IMR-90 (cell line): Measurements from ENCODE around the gene RXFP2. TPM values are rescaled to one million over a fixed set of nuclear protein-coding genes. Genes with fewer than 3 reads are reported as not detected.

Experiments used
- ATAC-seq: fragments of 200-7000 bp; cut with Tn5 transposase; 2 replicates; pipeline ENCODE4 v1.9.1; 2020; ENCODE audit warnings: low read depth, mild to moderate bottlenecking, moderate library complexity
- BruUV-seq: library from RNA; stranded (reverse); fragments of 400-500 nt; replicated peaks from 2 replicates; lab custom pipeline; 2021; lab: Mats Ljungman, UMichigan
- CTCF ChIA-PET: fragments of 300-600 bp; formaldehyde crosslinking; extraction: SDS; loops from one replicate; lab custom pipeline; 2021; ENCODE audit warnings: antibody characterized with exemption; lab: Yijun Ruan, JAX
- POLR2A ChIA-PET: fragments of 300-600 bp; sonication (Branson Sonifier 250); formaldehyde crosslinking; loops from one replicate; lab custom pipeline; 2022; ENCODE audit warnings: antibody characterized with exemption; ENCODE audit not compliant: unreplicated experiment; lab: Charles Lee
- DNase-seq: peaks from one replicate; pipeline ENCODE4 v3.0.0; 2013
- H2AFZ ChIP-seq: replicated peaks from 2 replicates; pipeline ENCODE3; 2013; ENCODE audit warnings: low read length, mild to moderate bottlenecking; ENCODE audit not compliant: poor library complexity
- H2AK5ac ChIP-seq: 2 replicates; pipeline ENCODE4 v1.6.1; 2013; ENCODE audit warnings: low read depth, low read length, inconsistent platforms
- H2AK9ac ChIP-seq: replicated peaks from 2 replicates; pipeline ENCODE3; 2013; ENCODE audit warnings: mild to moderate bottlenecking, low read depth, low read length, moderate library complexity; ENCODE audit not compliant: poor library complexity
- H2BK120ac ChIP-seq: 2 replicates; pipeline ENCODE4 v1.6.1; 2013; ENCODE audit warnings: low read depth, low read length, inconsistent platforms
- H2BK15ac ChIP-seq: 3 replicates; pipeline ENCODE4 v1.6.1; 2013; ENCODE audit warnings: low read depth, low read length, inconsistent platforms
- H2BK20ac ChIP-seq: 2 replicates; pipeline ENCODE4 v1.6.1; 2013; ENCODE audit warnings: low read depth, mild to moderate bottlenecking, inconsistent platforms, low read length, moderate library complexity
- H2BK5ac ChIP-seq: 2 replicates; pipeline ENCODE4 v1.6.1; 2013; ENCODE audit warnings: mild to moderate bottlenecking, low read depth, low read length, inconsistent platforms; ENCODE audit not compliant: poor library complexity, severe bottlenecking
- H3K14ac ChIP-seq: replicated peaks from 2 replicates; pipeline ENCODE4 v1.6.1; 2013; ENCODE audit warnings: low read depth, low read length, inconsistent platforms
- H3K18ac ChIP-seq: 2 replicates; pipeline ENCODE4 v1.6.1; 2013; ENCODE audit warnings: low read depth, low read length, control low read depth
- H3K23ac ChIP-seq: 2 replicates; pipeline ENCODE4 v1.6.1; 2013; ENCODE audit warnings: low read depth, low read length, inconsistent platforms
- H3K27ac ChIP-seq: 2 replicates; pipeline ENCODE4 v1.5.1; 2013; ENCODE audit warnings: mild to moderate bottlenecking, control low read depth, low read length; ENCODE audit not compliant: insufficient read depth
- H3K27me3 ChIP-seq: 2 replicates; pipeline ENCODE4 v1.6.1; 2013; ENCODE audit warnings: low read length; ENCODE audit not compliant: control insufficient read depth, insufficient read depth
- H3K36me3 ChIP-seq: 2 replicates; pipeline ENCODE4 v1.6.1; 2013; ENCODE audit warnings: low read length, mixed read lengths; ENCODE audit not compliant: control insufficient read depth, insufficient read depth
- H3K4ac ChIP-seq: 2 replicates; pipeline ENCODE4 v1.6.1; 2013; ENCODE audit warnings: low read depth, low read length, inconsistent platforms
- H3K4me1 ChIP-seq: 2 replicates; pipeline ENCODE4 v1.6.1; 2013; ENCODE audit warnings: low read length, mixed read lengths; ENCODE audit not compliant: control insufficient read depth, insufficient read depth
- H3K4me2 ChIP-seq: 2 replicates; pipeline ENCODE4 v1.6.1; 2013; ENCODE audit warnings: low read depth, mild to moderate bottlenecking, control low read depth, low read length, moderate library complexity
- H3K4me3 ChIP-seq: 2 replicates; pipeline ENCODE4 v1.5.1; 2013; ENCODE audit warnings: low read depth, mild to moderate bottlenecking, control low read depth, low read length, moderate library complexity; ENCODE audit not compliant: insufficient read depth
- H3K56ac ChIP-seq: 2 replicates; pipeline ENCODE4 v1.6.1; 2013; ENCODE audit warnings: low read length, inconsistent platforms; ENCODE audit not compliant: insufficient read depth; ENCODE audit errors: extremely low read depth
- H3K79me1 ChIP-seq, 2 experiments: 2 replicates each; pipeline ENCODE4 v1.6.1; 2013; ENCODE audit warnings: low read length in 2 of 2, inconsistent platforms in 1 of 2, low read depth in 1 of 2
- H3K9ac ChIP-seq: 2 replicates; pipeline ENCODE4 v1.6.1; 2013; ENCODE audit warnings: low read depth, low read length, control low read depth
- H3K9me1 ChIP-seq: 2 replicates; pipeline ENCODE4 v1.6.1; 2013; ENCODE audit warnings: low read length, inconsistent platforms; ENCODE audit not compliant: insufficient read depth
- H3K9me3 ChIP-seq: 2 replicates; pipeline ENCODE4 v1.6.1; 2013; ENCODE audit warnings: low read length; ENCODE audit not compliant: control insufficient read depth, insufficient read depth
- H4K20me1 ChIP-seq: 2 replicates; pipeline ENCODE4 v1.6.1; 2013; ENCODE audit warnings: low read length, inconsistent platforms; ENCODE audit not compliant: insufficient read depth
- H4K5ac ChIP-seq: 2 replicates; pipeline ENCODE4 v1.6.1; 2013; ENCODE audit warnings: mild to moderate bottlenecking, low read depth, low read length, control low read depth
- H4K8ac ChIP-seq, 2 experiments: 2 replicates each; pipeline ENCODE4 v1.6.1; 2013; ENCODE audit warnings: low read depth in 2 of 2, low read length in 2 of 2, control low read depth in 1 of 2, inconsistent platforms in 1 of 2
- H4K91ac ChIP-seq: 2 replicates; pipeline ENCODE4 v1.6.1; 2013; ENCODE audit warnings: low read depth, low read length, inconsistent platforms; ENCODE audit not compliant: insufficient read depth
- BHLHE40 ChIP-seq: fragments of 150-350 bp; IDR thresholded peaks from 2 replicates; pipeline ENCODE4 v1.6.1; 2016; ENCODE audit warnings: mild to moderate bottlenecking, low read depth, low read length
- CEBPB ChIP-seq: IDR thresholded peaks from 2 replicates; pipeline ENCODE4 v1.6.1; 2012; ENCODE audit warnings: low read depth, low read length, improper control_type of control experiment
- CHD1 ChIP-seq: IDR thresholded peaks from 2 replicates; pipeline ENCODE4 v1.6.1; 2012; ENCODE audit warnings: low read depth, low read length, improper control_type of control experiment
- FOS ChIP-seq: fragments of 150-350 bp; IDR thresholded peaks from 2 replicates; pipeline ENCODE4 v1.6.1; 2016; ENCODE audit warnings: low read depth, low read length
- MAFK ChIP-seq: IDR thresholded peaks from 2 replicates; pipeline ENCODE4 v1.6.1; 2012; ENCODE audit warnings: low read depth, low read length, improper control_type of control experiment
- MAZ ChIP-seq: IDR thresholded peaks from 2 replicates; pipeline ENCODE4 v1.6.1; 2012; ENCODE audit warnings: low read depth, mild to moderate bottlenecking, low read length, improper control_type of control experiment, moderate library complexity, borderline replicate concordance
- MXI1 ChIP-seq: IDR thresholded peaks from 2 replicates; pipeline ENCODE4 v1.6.1; 2012; ENCODE audit warnings: low read depth, mild to moderate bottlenecking, low read length, moderate library complexity, borderline replicate concordance
- NFE2L2 ChIP-seq: fragments of 150-350 bp; IDR thresholded peaks from 2 replicates; pipeline ENCODE4 v1.6.1; 2016; ENCODE audit warnings: low read depth, mild to moderate bottlenecking, low read length
- POLR2A ChIP-seq: IDR thresholded peaks from 2 replicates; pipeline ENCODE4 v1.6.1; 2012; ENCODE audit warnings: mild to moderate bottlenecking, low read depth, low read length
- RAD21 ChIP-seq: IDR thresholded peaks from 2 replicates; pipeline ENCODE4 v1.6.1; 2012; ENCODE audit warnings: low read length, improper control_type of control experiment
- RCOR1 ChIP-seq: IDR thresholded peaks from 2 replicates; pipeline ENCODE4 v1.6.1; 2012; ENCODE audit warnings: mild to moderate bottlenecking, low read length, improper control_type of control experiment; ENCODE audit not compliant: insufficient replicate concordance
- RFX5 ChIP-seq: IDR thresholded peaks from 2 replicates; pipeline ENCODE4 v1.8.0; 2012; ENCODE audit warnings: low read depth, mild to moderate bottlenecking, low read length, moderate library complexity
- SMC3 ChIP-seq: fragments of 150-350 bp; IDR thresholded peaks from 2 replicates; pipeline ENCODE4 v1.6.1; 2016; ENCODE audit warnings: low read depth, mild to moderate bottlenecking, antibody characterized with exemption, low read length, moderate library complexity
- WGBS, 2 experiments: methylation state at CpG; one replicate each; pipeline versions ENCODE4 v1.1.5 to v1.1.7; 2013; ENCODE audit warnings: missing lambda C conversion rate in 2 of 2; ENCODE audit not compliant: insufficient read length in 1 of 2; ENCODE audit errors: extremely low coverage in 2 of 2; 5-methylcytosine and 5-hydroxymethylcytosine counted together
- dilution Hi-C: fragments of 300-500 bp; cut with HindIII; formaldehyde crosslinking; loops from one replicate; pipeline ENCODE4 v1.14.3; 2018; ENCODE audit warnings: low sequenced_read_pairs; ENCODE audit not compliant: unreplicated experiment
- in situ Hi-C: fragments of 300-500 bp; cut with MboI; formaldehyde crosslinking; loops from 3 replicates; pipeline ENCODE4 v1.14.3; 2019; ENCODE audit warnings: low sequenced_read_pairs, inconsistent platforms, mixed read lengths
- intact Hi-C: fragments of 100-400 bp; cut with micrococcal nuclease; formaldehyde crosslinking; loops from 2 replicates; pipeline ENCODE4 v1.10.0; 2022
- polyA plus RNA-seq, 3 experiments: library from polyadenylated mRNA; depleted of rRNA; stranded (reverse); fragments of >200 nt; gene quantifications; 2 replicates each; pipeline ENCODE4 v1.2.3, GENCODE V29; 2012; ENCODE audit warnings: low replicate concordance in 1 of 3
- total RNA-seq: library from RNA; depleted of rRNA; stranded (reverse); fragments of >200 nt; gene quantifications from 2 replicates; pipeline ENCODE4 v1.2.3, GENCODE V29; 2012
- TF ChIP-seq, protein P1 (sequence below): fragments of 150-350 bp; IDR thresholded peaks from 2 replicates; pipeline ENCODE4 v1.6.1; 2017; ENCODE audit warnings: mild to moderate bottlenecking, antibody characterized with exemption, low read length, low read depth
- TF ChIP-seq, protein P2 (sequence below): conservative IDR thresholded peaks from 2 replicates; pipeline ENCODE4 v1.5.1; 2012; ENCODE audit warnings: mild to moderate bottlenecking, low read depth, low read length, improper control_type of control experiment
- TF ChIP-seq, protein P3 (sequence below): fragments of 150-350 bp; IDR thresholded peaks from 2 replicates; pipeline ENCODE4 v1.6.1; 2016; ENCODE audit warnings: low read depth, mild to moderate bottlenecking, low read length, moderate library complexity, borderline replicate concordance

The RXFP2 gene
- total and polyA plus RNA-seq, 2 of the 4 experiments (the other 2 are of a cell fraction) = not detected

GRCh38 chr13:31815361-31816144 is 76.2 kb downstream of the RXFP2 start:
- H2BK120ac ChIP-seq = no peak overlapping the region
- H3K23ac ChIP-seq = no peak overlapping the region
- H2BK15ac ChIP-seq = no peak overlapping the region
- H3K36me3 ChIP-seq = no peaks in the 10 kb centered on the region
- no peak overlapping the region for H4K91ac ChIP-seq
- WGBS, 2 experiments = no CpG with 5 or more reads among the region's 1 CpG
- H3K4me2 ChIP-seq = no peak overlapping the region
- ChIA-PET CTCF (no interaction called here), POLR2A (no interaction called here)
- no peak overlapping the region for H2AK9ac ChIP-seq
- no peak overlapping the region for H3K18ac ChIP-seq
- no peak overlapping the region for H3K4me3 ChIP-seq
- no peak for ATAC-seq
- H2AFZ ChIP-seq = no peak overlapping the region
- no peaks in the 10 kb centered on the region for H3K9me1 ChIP-seq
- no peaks in the 10 kb centered on the region for H4K20me1 ChIP-seq
- TF ChIP-seq, protein P1, sequence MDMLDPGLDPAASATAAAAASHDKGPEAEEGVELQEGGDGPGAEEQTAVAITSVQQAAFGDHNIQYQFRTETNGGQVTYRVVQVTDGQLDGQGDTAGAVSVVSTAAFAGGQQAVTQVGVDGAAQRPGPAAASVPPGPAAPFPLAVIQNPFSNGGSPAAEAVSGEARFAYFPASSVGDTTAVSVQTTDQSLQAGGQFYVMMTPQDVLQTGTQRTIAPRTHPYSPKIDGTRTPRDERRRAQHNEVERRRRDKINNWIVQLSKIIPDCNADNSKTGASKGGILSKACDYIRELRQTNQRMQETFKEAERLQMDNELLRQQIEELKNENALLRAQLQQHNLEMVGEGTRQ = no peak
- TF ChIP-seq SMC3 (no peak), NFE2L2 (no peak), MAFK (no peak), MXI1 (no peak), CEBPB (no peak), BHLHE40 (no peak), FOS (no peak), RFX5 (no peak), RCOR1 (no peak), RAD21 (no peak), POLR2A (no peak), CHD1 (no peak), MAZ (no peak)
- TF ChIP-seq, protein P2, sequence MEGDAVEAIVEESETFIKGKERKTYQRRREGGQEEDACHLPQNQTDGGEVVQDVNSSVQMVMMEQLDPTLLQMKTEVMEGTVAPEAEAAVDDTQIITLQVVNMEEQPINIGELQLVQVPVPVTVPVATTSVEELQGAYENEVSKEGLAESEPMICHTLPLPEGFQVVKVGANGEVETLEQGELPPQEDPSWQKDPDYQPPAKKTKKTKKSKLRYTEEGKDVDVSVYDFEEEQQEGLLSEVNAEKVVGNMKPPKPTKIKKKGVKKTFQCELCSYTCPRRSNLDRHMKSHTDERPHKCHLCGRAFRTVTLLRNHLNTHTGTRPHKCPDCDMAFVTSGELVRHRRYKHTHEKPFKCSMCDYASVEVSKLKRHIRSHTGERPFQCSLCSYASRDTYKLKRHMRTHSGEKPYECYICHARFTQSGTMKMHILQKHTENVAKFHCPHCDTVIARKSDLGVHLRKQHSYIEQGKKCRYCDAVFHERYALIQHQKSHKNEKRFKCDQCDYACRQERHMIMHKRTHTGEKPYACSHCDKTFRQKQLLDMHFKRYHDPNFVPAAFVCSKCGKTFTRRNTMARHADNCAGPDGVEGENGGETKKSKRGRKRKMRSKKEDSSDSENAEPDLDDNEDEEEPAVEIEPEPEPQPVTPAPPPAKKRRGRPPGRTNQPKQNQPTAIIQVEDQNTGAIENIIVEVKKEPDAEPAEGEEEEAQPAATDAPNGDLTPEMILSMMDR = no peak
- TF ChIP-seq, protein P3, sequence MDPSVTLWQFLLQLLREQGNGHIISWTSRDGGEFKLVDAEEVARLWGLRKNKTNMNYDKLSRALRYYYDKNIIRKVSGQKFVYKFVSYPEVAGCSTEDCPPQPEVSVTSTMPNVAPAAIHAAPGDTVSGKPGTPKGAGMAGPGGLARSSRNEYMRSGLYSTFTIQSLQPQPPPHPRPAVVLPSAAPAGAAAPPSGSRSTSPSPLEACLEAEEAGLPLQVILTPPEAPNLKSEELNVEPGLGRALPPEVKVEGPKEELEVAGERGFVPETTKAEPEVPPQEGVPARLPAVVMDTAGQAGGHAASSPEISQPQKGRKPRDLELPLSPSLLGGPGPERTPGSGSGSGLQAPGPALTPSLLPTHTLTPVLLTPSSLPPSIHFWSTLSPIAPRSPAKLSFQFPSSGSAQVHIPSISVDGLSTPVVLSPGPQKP = no peak
- H2BK20ac ChIP-seq = no peak overlapping the region
- H3K9me3 ChIP-seq = 0 out of 2 replicates have a peak, but pooled peaks cover 5% of the 10 kb centered on the region
- H2BK5ac ChIP-seq = no peak overlapping the region
- no peaks in the 10 kb centered on the region for H3K4me1 ChIP-seq
- dilution Hi-C loops (no loop called here), intact Hi-C loops (no loop called here), in situ Hi-C loops (no loop called here)
- H3K9ac ChIP-seq = no peak overlapping the region
- no peak overlapping the region for H3K27ac ChIP-seq
- DNase-seq = no peak
- H3K79me1 ChIP-seq = no peaks in the 10 kb centered on the region
- H4K8ac ChIP-seq = no peak overlapping the region
- no peak overlapping the region for H2AK5ac ChIP-seq
- no peak overlapping the region for H3K14ac ChIP-seq
- H3K27me3 ChIP-seq = no peaks in the 10 kb centered on the region
- BruUV-seq = no TSS peak
- H3K56ac ChIP-seq = no peak overlapping the region
- H4K5ac ChIP-seq = no peak overlapping the region
- H3K4ac ChIP-seq = no peak overlapping the region
